Mucosa of gallbladder (tissue), 1 donor: Measurements from ENCODE around the gene ZNF823. TPM values are rescaled to one million over a fixed set of nuclear protein-coding genes. Genes with fewer than 3 reads are reported as not detected.
"Not testable (repeated sequence)": the region's sequence is repeated elsewhere in the genome, so short reads cannot be mapped to it uniquely, and the experiment has no call there.

ENCODE experiments used
- DNase-seq: peaks from one replicate; pipeline ENCODE4 v3.0.0-alpha.2; 2020; ENCODE audit warnings: low spot score
- total RNA-seq: library from RNA; stranded (reverse); gene quantifications from one replicate; pipeline ENCODE4 v1.2.1, GENCODE V29; 2021
- donor health status: DM: no; HTN: no; CAD: no.

The ZNF823 gene
- total RNA-seq, 1 donor from 2014 or later: 8.7 TPM

- no peak for DNase-seq
Observed at GRCh38 chr19:11680689-11681302, 58.0 kb downstream of the ZNF823 start.

- no peak for DNase-seq
Observed at GRCh38 chr19:11678504-11678903, 60.2 kb downstream of the ZNF823 start.

- DNase-seq: not testable (repeated sequence)
Observed at GRCh38 chr19:11676661-11677600, 61.8 kb downstream of the ZNF823 start.

GRCh38 chr19:11675569-11675968 lies 63.2 kb downstream of the ZNF823 start:
- DNase-seq: no peak

- DNase-seq: no peak
Observed at GRCh38 chr19:11674067-11674492, 64.7 kb downstream of the ZNF823 start.

- peak; percentile 61 for DNase-seq
Observed at GRCh38 chr19:11673608-11674041, 65.1 kb downstream of the ZNF823 start.

Other genes starting within 250 kb of the ZNF823 start
- 13.8 TPM for gene ZNF653, start 233.1 kb downstream of the ZNF823 start, total RNA-seq
- 52.9 TPM for gene ECSIT, start 209.8 kb downstream of the ZNF823 start, total RNA-seq
- 1,051 TPM for gene CNN1, start 200.1 kb downstream of the ZNF823 start, total RNA-seq
- gene ELOF1, start 179.7 kb downstream of the ZNF823 start, total RNA-seq: 53.8 TPM
- gene ACP5, start 161.3 kb downstream of the ZNF823 start, total RNA-seq: 18.0 TPM
- 13.9 TPM for gene ZNF627, start 141.5 kb downstream of the ZNF823 start, total RNA-seq
- gene ZNF441, start 28.1 kb upstream of the ZNF823 start, total RNA-seq: 6.6 TPM
- gene ZNF491, start 59.6 kb upstream of the ZNF823 start, total RNA-seq: 3.9 TPM
- 14.1 TPM for gene ZNF440, start 75.3 kb upstream of the ZNF823 start, total RNA-seq
- 16.3 TPM for gene ZNF439, start 109.8 kb upstream of the ZNF823 start, total RNA-seq
- gene ZNF69, start 148.8 kb upstream of the ZNF823 start, total RNA-seq: 25.5 TPM
- gene ZNF700, start 186.2 kb upstream of the ZNF823 start, total RNA-seq: 15.9 TPM
- 5.2 TPM for gene ZNF763, start 226.1 kb upstream of the ZNF823 start, total RNA-seq